Right kidney (tissue), 1 donor: ENCODE measurements around the gene CCDC184.

ENCODE experiments used
- DNase-seq: peaks from one replicate; pipeline ENCODE4 v3.0.0-alpha.2; 2016

The CCDC184 gene

GRCh38 chr12:48179466-48179865 lies 4.0 kb upstream of the CCDC184 start:
- DNase-seq = no peak

- DNase-seq = no peak
Measured at GRCh38 chr12:48180424-48180823, 3.0 kb upstream of the CCDC184 start.

- DNase-seq = no peak
Measured at GRCh38 chr12:48180857-48181495, 2.5 kb upstream of the CCDC184 start.

DNA sequence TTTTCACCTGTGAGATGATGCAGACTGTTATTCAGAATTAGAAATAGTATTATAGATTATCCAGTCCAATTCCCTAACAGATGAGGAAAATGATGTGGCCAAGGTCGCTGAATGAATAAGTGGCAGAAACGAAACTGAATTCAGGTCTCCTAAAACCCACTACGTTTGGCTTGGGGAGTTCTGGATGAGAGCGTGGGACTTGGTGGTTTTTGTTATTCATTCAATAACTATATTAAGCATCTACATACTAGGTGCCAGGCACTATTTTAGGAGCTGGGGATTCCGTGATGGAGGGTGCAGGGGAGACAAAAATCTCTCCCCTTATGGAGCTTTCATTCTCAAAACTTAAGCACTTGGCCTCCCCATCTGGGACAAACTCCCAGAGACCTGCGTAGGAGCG lies 813 bp upstream of the CCDC184 start:
- DNase-seq = no peak

GRCh38 chr12:48183876-48184548 lies 568 bp downstream of the CCDC184 start:
- DNase-seq = peak; percentile 58

DNA sequence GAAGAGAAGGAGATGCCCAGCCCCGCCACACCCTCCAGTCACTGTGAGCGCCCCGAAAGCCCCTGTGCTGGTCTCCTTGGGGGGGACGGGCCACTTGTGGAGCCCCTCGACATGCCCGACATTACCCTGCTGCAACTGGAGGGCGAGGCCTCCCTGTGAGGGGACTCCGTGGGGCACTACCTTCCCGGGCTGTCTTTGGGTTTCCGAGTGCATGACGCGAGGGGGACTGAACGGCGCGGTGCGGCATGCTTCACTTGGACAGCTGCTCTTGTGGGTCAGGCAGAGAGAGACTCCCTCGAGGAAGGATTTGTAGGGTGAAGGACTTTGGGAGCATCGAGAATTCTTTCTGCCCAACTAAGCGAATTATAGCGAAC lies 1.1 kb downstream of the CCDC184 start:
- DNase-seq = peak; percentile 47

DNA sequence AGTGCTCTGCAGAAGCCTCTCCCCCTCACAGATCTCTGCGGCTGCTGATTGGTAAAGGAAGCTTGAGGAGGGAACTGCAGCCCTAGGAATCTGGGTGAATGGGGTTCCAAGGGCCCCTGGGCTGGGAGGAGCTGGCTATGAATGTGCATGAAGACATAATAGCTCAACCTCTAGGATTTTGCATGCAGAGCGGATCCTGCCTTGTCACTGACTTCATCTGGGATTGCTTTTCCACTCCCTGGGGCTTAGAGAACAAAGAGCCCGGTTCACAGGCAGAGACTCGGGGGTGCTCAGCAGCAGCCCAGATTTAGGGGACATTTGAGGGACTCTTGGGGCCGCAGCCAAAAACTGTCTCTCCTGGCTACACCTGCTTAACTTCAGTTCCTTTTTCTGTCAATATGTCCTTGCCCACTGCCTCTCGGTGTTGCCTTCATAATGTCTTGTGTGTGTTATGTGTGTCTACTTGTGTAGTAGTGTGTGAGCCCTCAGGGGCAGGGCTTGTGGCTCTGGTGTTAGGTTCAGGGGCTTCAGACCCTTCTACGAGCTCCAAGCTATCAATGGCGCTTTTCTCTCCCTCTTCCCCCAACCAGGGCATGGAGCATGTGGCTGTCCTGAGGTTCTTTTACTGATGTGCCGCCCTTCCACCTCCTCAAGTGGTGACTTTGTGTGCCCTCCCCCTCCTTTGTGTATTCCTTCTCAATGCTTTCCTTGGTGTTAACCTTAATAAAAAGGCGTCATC lies 1.9 kb downstream of the CCDC184 start:
- DNase-seq = peak; percentile 13

- no peak for DNase-seq
Measured at GRCh38 chr12:48187916-48188695, 4.7 kb downstream of the CCDC184 start.

GRCh38 chr12:48189331-48190125 lies 6.1 kb downstream of the CCDC184 start:
- DNase-seq = peak; percentile 42

GRCh38 chr12:48191096-48191495 lies 7.7 kb downstream of the CCDC184 start:
- no peak for DNase-seq

GRCh38 chr12:48192861-48193260 lies 9.4 kb downstream of the CCDC184 start:
- DNase-seq = no peak

GRCh38 chr12:48193623-48194022 lies 10.2 kb downstream of the CCDC184 start:
- DNase-seq = no peak

DNA sequence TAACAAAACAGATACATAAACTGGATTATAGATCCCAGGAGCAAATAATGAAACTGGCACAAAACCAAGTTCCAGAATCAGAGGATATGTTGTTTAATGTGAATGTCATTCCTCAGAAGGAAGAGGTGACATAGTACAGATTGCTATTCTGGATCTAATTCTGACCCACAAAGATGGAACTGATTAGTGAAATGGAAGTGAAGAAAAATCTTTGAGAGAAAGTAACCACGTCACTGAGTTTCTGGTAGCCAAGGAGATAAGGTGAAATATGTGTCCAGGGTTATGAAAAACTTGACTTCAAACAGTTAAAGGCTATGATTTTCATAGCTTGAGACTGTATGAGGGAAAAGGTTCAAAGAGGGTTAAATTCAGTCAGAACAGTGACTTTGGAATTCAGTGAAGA lies 11.4 kb downstream of the CCDC184 start:
- no peak for DNase-seq

- no peak for DNase-seq
Measured at GRCh38 chr12:48197549-48197970, 14.1 kb downstream of the CCDC184 start.

- DNase-seq = peak; percentile 93
Measured at GRCh38 chr12:48197971-48198671, 14.7 kb downstream of the CCDC184 start.

DNA sequence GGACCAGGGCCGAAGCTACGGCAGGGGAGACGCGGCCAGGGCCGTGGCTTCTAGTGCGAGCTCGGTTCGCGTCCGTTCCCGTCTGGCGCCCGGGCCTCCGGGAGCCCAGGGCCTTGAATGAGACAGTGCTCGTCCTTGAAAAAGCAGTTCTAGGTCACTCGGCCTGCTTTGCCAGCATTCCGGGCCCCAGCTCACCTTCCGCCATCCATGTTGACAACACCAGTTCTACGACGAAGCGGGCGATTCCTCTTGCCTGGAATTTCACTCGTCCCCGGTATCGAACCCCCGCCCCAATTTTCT lies 15.2 kb downstream of the CCDC184 start:
- DNase-seq = no peak

GRCh38 chr12:48198985-48199384 lies 15.5 kb downstream of the CCDC184 start:
- DNase-seq = no peak

GRCh38 chr12:48199774-48200221 lies 16.4 kb downstream of the CCDC184 start:
- DNase-seq = peak; percentile 41

DNA sequence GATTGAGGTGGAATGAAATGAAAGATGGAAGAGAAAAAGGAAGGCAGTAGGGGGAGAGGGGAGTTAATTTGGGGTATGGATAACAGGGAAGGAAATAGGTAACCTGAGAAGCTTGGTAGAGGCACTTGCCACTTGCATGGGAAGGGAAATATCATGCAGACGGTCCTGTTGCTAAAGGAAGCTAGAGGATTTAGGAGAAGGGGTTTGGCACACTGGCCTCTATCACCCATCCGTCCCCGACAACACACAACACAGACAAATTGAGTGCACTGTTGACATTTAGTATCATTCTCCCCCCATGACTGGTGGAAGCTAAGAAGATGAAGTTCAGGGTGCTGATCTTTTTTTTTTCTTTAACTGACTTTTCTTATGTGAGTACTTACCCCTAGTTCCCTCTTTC lies 17.6 kb downstream of the CCDC184 start:
- no peak for DNase-seq

DNA sequence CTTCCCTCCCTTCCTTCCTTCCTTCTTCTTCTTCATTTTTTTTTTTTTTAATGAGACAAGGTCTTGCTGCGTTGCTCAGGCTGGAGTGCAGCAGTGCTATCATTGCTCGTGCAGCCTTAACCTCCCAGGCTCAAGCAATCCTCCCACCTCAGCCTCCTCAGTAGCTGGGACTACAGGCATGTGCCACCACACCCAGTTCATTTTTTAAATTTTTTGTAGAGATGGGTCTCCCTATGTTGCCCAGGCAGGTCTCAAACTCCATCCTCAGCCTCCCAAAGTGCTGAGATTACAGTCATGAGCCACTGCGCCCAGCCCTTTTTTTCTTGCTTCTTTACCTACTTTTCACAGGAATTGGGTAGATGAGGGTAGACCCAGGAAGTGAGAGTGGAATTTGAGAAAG lies 18.1 kb downstream of the CCDC184 start:
- DNase-seq = no peak

- DNase-seq = no peak
Measured at GRCh38 chr12:48202766-48203165, 19.3 kb downstream of the CCDC184 start.
